ENCODE measurements around the gene COL10A1.
"Not testable (repeated sequence)": the region's sequence is repeated elsewhere in the genome, so short reads cannot be mapped to it uniquely, and the experiment has no call there.

COL10A1 gene

DNA sequence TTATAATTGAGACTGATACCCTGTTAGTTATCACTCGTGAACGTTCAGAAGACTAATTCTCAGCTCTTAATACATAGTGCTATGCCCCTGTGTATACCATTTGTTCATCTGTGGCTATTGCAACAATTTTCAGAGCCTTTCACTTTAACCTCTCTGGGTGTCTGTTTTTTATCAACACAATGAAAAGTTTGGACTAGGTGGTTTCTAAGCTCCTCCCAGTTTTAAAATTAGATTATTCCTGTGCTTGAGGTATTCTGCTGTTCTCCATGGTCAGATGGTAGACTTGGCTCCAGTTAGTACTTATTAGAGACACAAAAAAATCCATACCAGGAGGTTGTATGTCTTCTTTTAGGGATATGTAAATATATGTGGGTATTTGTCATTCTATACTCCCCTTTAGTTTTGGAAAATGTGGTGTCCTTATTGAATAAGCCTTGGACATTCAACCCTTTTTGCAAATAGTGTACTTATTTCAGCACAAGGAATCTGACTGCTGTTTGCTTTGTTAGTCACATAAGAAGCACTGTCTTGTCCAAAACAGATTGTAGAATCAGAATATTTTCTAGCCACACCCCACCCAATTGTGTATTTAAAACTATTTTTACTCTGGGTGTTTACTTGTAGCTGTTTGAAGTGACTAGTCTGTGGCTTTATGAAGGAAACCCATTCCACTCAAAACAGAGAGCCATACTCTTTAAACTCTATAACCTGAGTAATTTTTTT, 2.0 kb upstream of the COL10A1 start:
- DNase-seq (ENCODE audit: low read depth, low spot score): no peak

DNA sequence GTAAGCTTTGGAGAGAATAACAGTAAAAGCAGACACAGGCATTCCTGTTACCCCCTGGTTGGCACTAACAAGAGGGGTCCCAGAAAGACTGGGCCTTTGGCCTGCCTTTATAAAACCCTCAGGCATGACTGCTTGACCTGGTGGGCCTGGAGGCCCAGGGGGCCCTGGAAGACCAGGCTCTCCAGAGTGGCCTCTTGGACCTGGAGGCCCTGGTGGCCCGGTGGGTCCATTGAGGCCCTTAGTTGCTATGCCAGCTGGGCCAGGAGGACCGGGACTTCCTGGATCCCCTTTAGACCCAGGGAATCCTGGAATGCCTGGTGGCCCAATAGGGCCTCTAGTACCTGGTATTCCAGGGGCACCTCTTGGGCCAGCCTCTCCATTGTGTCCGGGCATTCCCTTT, 5.5 kb downstream of the COL10A1 start:
- DNase-seq (ENCODE audit: low read depth, low spot score): no peak

DNA sequence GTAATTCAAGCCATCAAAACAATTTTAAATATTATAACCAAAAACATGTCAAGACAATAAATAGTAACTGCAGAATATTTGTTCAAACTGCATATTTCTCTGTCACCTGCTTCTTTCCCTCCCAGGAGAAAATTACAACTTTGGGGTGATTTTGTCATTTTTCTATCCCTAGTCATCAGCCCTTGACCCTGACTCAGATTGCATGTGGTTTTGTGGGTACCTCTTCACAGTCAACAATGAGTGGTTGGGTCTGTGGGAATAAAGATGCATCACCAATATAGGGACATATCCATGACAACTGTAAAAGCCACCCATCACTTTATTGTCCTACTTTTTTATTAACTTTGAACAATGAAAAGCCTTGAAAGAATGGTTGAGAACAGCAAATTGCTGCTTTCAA, 7.3 kb downstream of the COL10A1 start:
- no peak for DNase-seq (ENCODE audit: low read depth, low spot score)

- no peak for DNase-seq (ENCODE audit: low read depth, low spot score)
Observed at GRCh38 chr6:116115781-116116180, 10.2 kb downstream of the COL10A1 start.

DNA sequence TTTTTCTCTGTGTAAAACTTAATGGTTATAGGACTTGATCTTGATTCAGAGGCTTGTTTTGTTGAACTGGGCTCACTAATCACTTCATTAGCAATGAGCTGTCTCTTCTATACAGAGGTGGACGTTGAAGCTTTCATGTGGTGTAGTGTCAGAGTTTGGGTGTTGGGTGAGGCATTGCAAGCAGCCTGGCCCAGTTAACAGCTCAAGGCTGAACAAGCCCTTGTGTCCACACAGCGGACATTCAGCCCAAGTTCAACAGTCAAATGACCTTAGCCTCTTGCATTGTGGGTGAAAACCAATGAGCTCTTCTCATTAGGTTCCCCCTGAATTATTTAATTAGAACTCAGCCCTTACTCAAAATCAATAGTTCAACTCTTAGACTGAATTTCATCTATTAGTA, 12.5 kb downstream of the COL10A1 start:
- no peak for DNase-seq (ENCODE audit: low read depth, low spot score)

DNA sequence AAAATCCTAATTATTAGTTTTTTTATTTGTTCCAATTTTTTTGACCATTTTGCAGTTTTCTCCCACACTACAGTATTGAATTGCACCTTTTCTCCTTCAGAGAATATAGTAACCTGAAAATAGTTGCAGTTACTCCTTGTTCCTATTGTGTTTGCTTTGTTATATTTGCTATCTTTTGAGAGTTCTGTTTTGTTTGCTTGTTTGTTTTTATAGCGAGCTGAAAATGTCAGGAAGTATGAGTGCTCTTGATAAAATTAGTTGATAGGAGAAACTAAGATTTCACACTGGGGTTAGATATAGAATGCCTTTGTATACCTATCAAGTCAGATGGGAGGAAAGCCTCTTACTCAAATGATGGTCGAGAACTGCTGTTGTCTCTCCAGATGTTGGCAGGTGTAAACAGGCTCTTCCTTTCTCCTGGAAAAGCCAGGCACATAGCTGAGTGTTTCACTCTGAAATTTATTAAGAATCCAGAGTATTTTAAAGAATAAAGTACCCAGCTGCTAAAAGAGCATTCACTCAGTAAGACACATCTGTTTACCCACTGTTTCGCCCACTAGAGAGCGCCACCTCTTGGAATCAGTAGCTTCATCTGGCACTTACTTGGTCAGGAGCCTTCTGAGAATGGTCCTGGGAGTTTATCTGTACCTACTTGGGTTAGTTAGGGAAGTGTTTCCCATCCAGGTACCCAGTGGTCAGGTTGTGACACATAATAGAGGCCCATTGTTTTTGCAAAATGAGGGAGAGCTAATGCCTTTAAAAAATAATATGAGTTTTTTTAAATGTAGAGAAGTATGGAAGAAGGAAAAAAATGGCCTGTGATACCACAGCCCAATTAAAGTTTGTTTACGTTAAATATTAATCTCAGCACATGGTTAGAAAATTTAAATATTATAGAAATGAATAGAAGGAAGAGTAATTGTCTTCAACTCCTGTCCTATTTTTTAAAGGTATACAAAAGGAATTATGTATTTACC, 14.1 kb downstream of the COL10A1 start:
- no peak for DNase-seq (ENCODE audit: low read depth, low spot score)

DNA sequence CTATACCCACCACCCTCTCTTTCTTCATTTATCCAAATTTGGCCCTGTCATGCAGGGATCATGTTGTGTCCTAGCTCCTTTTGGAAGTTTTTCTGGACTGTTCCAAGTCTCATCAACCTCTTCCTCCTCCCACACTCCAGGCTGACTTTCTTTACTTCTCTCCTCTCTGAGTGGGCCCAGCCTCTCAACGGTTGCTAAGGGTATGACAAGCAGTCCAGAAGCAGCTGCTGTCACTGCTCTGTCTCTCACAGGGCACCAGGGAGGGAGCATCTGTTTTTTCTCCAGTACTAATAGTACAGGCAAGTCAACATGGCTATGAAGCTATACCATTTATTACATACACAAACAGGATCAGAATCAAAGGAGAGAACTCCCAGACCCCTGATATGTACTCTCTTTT, 17.1 kb downstream of the COL10A1 start:
- no peak for DNase-seq (ENCODE audit: low read depth, low spot score)

DNA sequence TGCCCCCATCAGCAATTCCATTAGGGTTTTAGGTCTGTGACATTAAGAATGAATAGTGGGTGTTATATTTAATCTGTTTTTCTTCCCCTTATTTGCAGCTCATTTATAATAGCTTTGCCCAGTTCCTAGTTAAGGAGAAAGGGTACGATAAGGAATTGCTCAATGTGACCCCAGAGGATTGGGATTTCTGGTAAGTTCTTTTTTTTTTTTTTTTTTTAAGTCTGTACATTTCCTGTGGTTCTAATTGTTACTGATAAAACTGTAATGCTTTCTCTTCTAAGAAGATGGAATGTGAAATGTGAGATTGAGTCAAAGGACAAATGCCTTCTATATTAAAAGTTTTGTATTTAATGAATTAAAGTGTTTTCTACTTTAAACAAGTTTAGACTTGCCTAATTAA, 19.8 kb downstream of the COL10A1 start:
- no peak for DNase-seq (ENCODE audit: low read depth, low spot score)

- no peak for DNase-seq (ENCODE audit: low read depth, low spot score)
Observed at GRCh38 chr6:116105247-116105646, 20.7 kb downstream of the COL10A1 start.

DNA sequence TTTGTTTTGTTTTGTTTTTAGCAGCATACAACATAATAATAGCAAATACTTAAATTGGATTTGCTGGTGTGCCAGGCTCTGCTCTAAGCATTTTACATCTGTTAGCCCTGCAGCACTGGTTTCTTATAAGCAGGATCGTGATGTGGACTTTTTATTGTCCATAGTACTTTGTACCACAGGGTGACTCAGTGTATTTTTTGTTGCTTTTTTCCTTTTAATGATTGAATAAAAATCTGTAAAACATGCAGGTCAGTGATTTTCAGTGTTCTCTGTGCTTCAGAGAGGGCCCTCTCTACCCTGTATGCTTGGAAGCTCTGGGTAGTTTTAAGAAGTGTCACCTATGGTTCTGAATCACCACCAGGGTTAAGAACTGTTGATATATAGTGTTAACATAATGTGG, 21.3 kb downstream of the COL10A1 start:
- DNase-seq (ENCODE audit: low read depth, low spot score): no peak

GRCh38 chr6:116102873-116103272, 23.1 kb downstream of the COL10A1 start:
- DNase-seq (ENCODE audit: low read depth, low spot score): no peak

DNA sequence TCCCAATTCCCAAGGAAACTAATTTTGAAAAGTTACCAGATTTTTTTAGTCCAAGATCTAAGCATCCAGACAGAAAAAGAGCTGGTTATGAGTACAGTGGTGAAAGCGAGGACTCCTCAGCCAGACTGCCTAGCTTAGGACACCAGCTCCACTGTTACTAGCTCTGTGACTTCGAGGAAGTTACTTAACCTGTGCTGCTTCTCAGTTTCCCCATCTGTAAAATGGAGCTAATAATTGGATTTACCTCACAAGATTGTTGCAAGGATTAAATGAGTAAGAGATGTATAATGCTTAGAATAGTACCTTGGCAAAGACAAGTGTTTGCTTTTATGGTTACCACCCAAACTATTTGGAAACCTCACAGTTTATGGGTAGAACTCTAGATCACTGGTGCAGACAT, 24.1 kb downstream of the COL10A1 start:
- DNase-seq (ENCODE audit: low read depth, low spot score): no peak

- no peak for DNase-seq (ENCODE audit: low read depth, low spot score)
Observed at GRCh38 chr6:116101302-116101718, 24.6 kb downstream of the COL10A1 start.

DNA sequence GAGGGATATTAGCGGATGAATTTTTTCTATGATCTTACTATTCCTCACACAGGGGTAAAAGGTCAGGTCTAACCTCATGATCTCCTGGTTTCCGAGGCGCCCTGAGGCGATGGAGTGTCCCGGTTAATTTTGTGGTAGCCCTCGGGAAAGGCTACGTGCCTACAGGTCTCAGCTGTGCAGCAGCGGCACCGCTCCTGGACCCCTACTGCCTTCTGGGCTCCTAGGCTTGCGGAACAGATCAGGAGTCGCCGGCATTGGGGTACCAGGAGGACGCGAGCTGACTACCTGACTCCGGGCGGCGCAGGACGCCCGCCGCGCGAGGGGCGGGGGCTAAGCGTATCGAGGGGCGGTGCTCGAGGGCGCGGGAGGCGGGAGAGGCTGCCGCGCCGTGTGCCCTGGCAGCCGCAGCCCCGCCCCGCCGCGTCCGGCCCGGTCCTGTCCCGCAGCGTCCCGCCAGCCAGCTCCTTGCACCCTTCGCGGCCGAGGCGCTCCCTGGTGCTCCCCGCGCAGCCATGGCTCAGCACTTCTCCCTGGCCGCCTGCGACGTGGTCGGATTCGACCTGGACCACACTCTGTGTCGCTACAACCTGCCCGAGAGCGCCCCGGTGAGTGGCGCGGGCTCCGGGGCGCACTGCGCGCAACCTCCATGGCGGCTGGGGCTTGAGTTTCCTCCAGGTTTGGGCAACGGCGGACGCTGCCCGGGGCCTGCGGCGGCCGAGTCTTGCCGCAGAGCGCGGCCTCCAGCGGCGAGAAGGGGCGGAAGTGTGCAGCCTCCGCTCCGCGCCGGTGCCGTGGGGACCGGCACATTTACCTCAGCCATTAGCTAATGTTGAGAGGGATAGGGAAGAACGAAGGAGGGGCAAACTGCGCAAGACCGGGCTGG, 25.3 kb downstream of the COL10A1 start, which contains the start of gene NT5DC1:
Gene NT5DC1 (plus strand): TSS at position 435 of the 883 bp plus-strand sequence. CDS start 78 bp downstream, at position 513.
- DNase-seq (ENCODE audit: low read depth, low spot score): peak; percentile 71

DNA sequence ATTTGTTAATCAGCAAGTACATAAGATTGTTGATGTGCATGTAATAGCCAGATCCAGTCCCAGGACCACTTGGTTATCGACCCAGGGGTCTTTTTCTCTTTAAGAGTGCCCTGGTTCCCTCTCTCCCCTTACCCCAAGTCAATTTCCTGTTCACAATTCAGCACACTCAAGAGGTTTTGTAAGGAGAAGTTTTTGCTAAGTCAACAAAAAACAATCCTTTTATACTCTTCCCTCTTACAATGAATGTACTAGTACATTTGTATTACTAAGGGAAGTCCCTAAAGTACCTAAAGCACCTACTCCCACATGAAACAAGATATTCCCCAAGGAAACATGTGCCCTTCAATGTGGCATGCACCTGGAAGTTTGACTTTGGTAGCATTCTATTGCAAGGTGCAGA, 26.9 kb downstream of the COL10A1 start:
- DNase-seq (ENCODE audit: low read depth, low spot score): no peak

- no peak for DNase-seq (ENCODE audit: low read depth, low spot score)
Observed at GRCh38 chr6:116096979-116097816, 28.7 kb downstream of the COL10A1 start.

- not testable (repeated sequence) for DNase-seq (ENCODE audit: low read depth, low spot score)
Observed at GRCh38 chr6:116096048-116096759, 29.7 kb downstream of the COL10A1 start.

DNA sequence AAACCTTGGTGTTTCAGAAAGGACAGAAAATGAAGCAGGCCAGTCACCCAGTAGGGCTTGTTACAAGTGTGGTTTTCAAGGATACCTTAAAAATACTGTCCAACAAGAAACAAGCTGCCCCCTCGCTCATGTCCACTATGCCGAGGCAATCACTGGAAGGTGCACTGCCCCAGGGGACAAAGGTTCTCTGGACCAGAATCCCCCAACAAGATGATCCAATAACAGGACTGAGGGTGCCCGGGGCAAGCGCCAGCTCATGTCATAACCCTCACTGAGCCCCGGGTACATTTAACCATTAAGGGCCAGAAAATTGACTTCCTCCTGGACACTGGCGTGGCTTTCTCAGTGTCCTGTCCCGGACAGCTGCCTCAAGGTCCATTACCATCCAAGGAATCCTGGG, 31.9 kb downstream of the COL10A1 start:
- no peak for DNase-seq (ENCODE audit: low read depth, low spot score)

DNA sequence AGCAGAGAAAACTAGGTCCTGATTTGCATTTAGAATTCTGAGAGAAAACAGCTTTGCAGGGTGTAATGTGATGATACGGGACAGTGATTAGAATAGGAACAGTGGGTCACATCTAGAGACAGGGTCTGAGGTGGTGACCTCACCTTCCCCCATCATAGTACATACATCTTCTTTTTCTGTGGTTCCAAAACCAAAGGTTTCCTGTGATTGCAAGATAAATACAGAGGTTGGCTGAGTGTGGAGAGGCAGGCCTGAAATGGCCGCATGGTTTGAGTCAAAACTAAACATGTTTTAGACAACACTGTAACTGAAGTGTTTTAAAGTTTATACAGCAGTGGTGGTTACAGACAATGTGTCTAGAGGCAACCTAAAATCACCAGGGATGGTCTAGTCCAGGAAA, 35.7 kb downstream of the COL10A1 start:
- DNase-seq (ENCODE audit: low read depth, low spot score): no peak

GRCh38 chr6:116088946-116089345, 37.0 kb downstream of the COL10A1 start:
- no peak for DNase-seq (ENCODE audit: low read depth, low spot score)

Data from activated CD4-positive, CD25-positive, alpha-beta regulatory T cell treated with anti-CD3 and anti-CD28 coated beads, Interleukin-2, amount 50 U/mL, for 16 hours (primary cell).